ENCODE measurements around the gene WDFY1. TPM values are rescaled to one million over a fixed set of nuclear protein-coding genes. Genes with fewer than 3 reads are reported as not detected.

WDFY1 gene
- total RNA-seq, 4 donors from 2014 or later, result 40.4 to 99.6 (median 71.6) TPM

GRCh38 chr2:223932816-223933800 lies 12.0 kb downstream of the WDFY1 start:
- in situ Hi-C loops (cut with MboI; ENCODE audit: low pct_ligation_motif_present in 1 of 4, low pct_unique_long_range_greater_than_20kb in 1 of 4, low sequenced_read_pairs in 3 of 4) (no loop called here), intact Hi-C loops (cut with DNase I; ENCODE audit: low total_unique reads) (no loop called here)
- H3K4me3 ChIP-seq, result no peak overlapping the region
- WGBS, 2 donors (ENCODE audit: low coverage in 1 of 2), result 55 to 73% methylated on average over 5 to 6 of the region's 6 CpGs
- no peaks in the 10 kb centered on the region for H3K27me3 ChIP-seq
- peak overlapping the region in 1 of 4 donors; percentile 7 for H3K27ac ChIP-seq
- no peak for DNase-seq
- no peaks in the 10 kb centered on the region for H3K9me3 ChIP-seq
- no peaks in the 10 kb centered on the region for H3K36me3 ChIP-seq
- peaks cover 9 to 73% (median 45%) of the 10 kb centered on the region in 4 donors for H3K4me1 ChIP-seq
- TF ChIP-seq POLR2A (IDR thresholded peaks at IDR 0.05) (no peak), EP300 (IDR thresholded peaks at IDR 0.05; ENCODE audit: low read depth) (no peak), CTCF (IDR thresholded peaks at IDR 0.05) (no peak), POLR2AphosphoS5 (IDR thresholded peaks at IDR 0.05) (no peak)

- H3K27ac ChIP-seq, result peak overlapping the region in 3 of 4 donors; percentile 10 to 55 (median 35)
- in situ Hi-C loops (cut with MboI; ENCODE audit: low pct_ligation_motif_present in 1 of 4, low pct_unique_long_range_greater_than_20kb in 1 of 4, low sequenced_read_pairs in 3 of 4), result no loop called here
- intact Hi-C loops (cut with DNase I; ENCODE audit: low total_unique reads), result no loop called here
- peaks cover 0 to 5% of the 10 kb centered on the region in 2 donors for H3K9me3 ChIP-seq
- 76 to 83% methylated on average over 9 to 23 of the region's 23 CpGs for WGBS, 2 donors (ENCODE audit: low coverage in 1 of 2)
- no peak for TF ChIP-seq POLR2AphosphoS5 (IDR thresholded peaks at IDR 0.05)
- TF ChIP-seq CTCF (IDR thresholded peaks at IDR 0.05), result no peak
- TF ChIP-seq EP300 (IDR thresholded peaks at IDR 0.05; ENCODE audit: low read depth), result no peak
- TF ChIP-seq POLR2A (IDR thresholded peaks at IDR 0.05), result no peak
- no peaks in the 10 kb centered on the region for H3K36me3 ChIP-seq
- H3K4me1 ChIP-seq, result peaks cover 4 to 52% (median 30%) of the 10 kb centered on the region in 4 donors
- DNase-seq, result peak; percentile 33
- H3K27me3 ChIP-seq, result no peaks in the 10 kb centered on the region
- no peak overlapping the region for H3K4me3 ChIP-seq
These were observed 14.8 kb downstream of the WDFY1 start for GRCh38 chr2:223930103-223930976.

GRCh38 chr2:223929571-223930102 lies 15.5 kb downstream of the WDFY1 start:
- Histone ChIP-seq H3K9me3 (peaks cover 0 to 5% of the 10 kb centered on the region in 2 donors), H3K36me3 (no peaks in the 10 kb centered on the region), H3K27me3 (no peaks in the 10 kb centered on the region), H3K4me3 (no peak overlapping the region), H3K27ac (peak overlapping the region in 3 of 4 donors; percentile 10 to 55 (median 35)), H3K4me1 (peaks cover 4 to 47% (median 27%) of the 10 kb centered on the region in 4 donors)
- no peak for TF ChIP-seq POLR2A (IDR thresholded peaks at IDR 0.05)
- TF ChIP-seq CTCF (IDR thresholded peaks at IDR 0.05), result no peak
- no peak for TF ChIP-seq POLR2AphosphoS5 (IDR thresholded peaks at IDR 0.05)
- TF ChIP-seq EP300 (IDR thresholded peaks at IDR 0.05; ENCODE audit: low read depth), result no peak
- intact Hi-C loops (cut with DNase I; ENCODE audit: low total_unique reads), result no loop called here
- WGBS, 2 donors (ENCODE audit: low coverage in 1 of 2), result 30 to 34% methylated on average over 4 of the region's 4 CpGs
- DNase-seq, result no peak
- in situ Hi-C loops (cut with MboI; ENCODE audit: low pct_ligation_motif_present in 1 of 4, low pct_unique_long_range_greater_than_20kb in 1 of 4, low sequenced_read_pairs in 3 of 4), result no loop called here
